DND-41 (cell line): ENCODE measurements around the gene MEG3.

Source experiments
- EZH2 ChIP-seq: IDR thresholded peaks from 3 replicates; pipeline ENCODE4 v1.6.1; 2012; ENCODE audit warnings: borderline replicate concordance, low read depth, mild to moderate bottlenecking, moderate library complexity, low read length, inconsistent platforms; ENCODE audit not compliant: severe bottlenecking
- TF ChIP-seq, protein P1 (sequence below): IDR thresholded peaks from 2 replicates; pipeline ENCODE4 v1.5.1; 2012; ENCODE audit warnings: borderline replicate concordance, low read length, moderate library complexity, mild to moderate bottlenecking; ENCODE audit not compliant: poor library complexity, severe bottlenecking; ENCODE audit errors: extremely low read depth

- no peak for TF ChIP-seq EZH2
- TF ChIP-seq, protein P1, sequence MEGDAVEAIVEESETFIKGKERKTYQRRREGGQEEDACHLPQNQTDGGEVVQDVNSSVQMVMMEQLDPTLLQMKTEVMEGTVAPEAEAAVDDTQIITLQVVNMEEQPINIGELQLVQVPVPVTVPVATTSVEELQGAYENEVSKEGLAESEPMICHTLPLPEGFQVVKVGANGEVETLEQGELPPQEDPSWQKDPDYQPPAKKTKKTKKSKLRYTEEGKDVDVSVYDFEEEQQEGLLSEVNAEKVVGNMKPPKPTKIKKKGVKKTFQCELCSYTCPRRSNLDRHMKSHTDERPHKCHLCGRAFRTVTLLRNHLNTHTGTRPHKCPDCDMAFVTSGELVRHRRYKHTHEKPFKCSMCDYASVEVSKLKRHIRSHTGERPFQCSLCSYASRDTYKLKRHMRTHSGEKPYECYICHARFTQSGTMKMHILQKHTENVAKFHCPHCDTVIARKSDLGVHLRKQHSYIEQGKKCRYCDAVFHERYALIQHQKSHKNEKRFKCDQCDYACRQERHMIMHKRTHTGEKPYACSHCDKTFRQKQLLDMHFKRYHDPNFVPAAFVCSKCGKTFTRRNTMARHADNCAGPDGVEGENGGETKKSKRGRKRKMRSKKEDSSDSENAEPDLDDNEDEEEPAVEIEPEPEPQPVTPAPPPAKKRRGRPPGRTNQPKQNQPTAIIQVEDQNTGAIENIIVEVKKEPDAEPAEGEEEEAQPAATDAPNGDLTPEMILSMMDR, result no peak
Observed at GRCh38 chr14:100864960-100865681, 39.2 kb downstream of the MEG3 start.
